K562 (cell line): ENCODE results near the gene TSSK2. TPM values are rescaled to one million over a fixed set of nuclear protein-coding genes. Genes with fewer than 3 reads are reported as not detected.
A peak's percentile ranks its signal among the peaks of the same experiment; 100 is the strongest.

Source experiments
- CXXC5 ChIP-seq: fragments of 250-450 bp; sonication (Bioruptor Pico); IDR thresholded peaks from 2 replicates; pipeline ENCODE4 v1.8.0; 2022; ENCODE audit warnings: inconsistent platforms, mild to moderate bottlenecking, moderate library complexity
- DIDO1 ChIP-seq: fragments of 450-650 bp; IDR thresholded peaks from 2 replicates; pipeline ENCODE4 v1.6.1; 2016; ENCODE audit warnings: low read depth, missing biosample characterization, missing genetic modification characterization
- EHMT2 ChIP-seq: fragments of 450-650 bp; IDR thresholded peaks from 2 replicates; pipeline ENCODE4 v1.6.1; 2018; ENCODE audit warnings: antibody characterized with exemption
- PREB ChIP-seq: sonication (generic); formaldehyde crosslinking; IDR thresholded peaks from 2 replicates; pipeline ENCODE4 v1.8.1; 2023; ENCODE audit warnings: mild to moderate bottlenecking, missing genetic modification reagents
- ZNF121 ChIP-seq: sonication (generic); formaldehyde crosslinking; conservative IDR thresholded peaks from 2 replicates; pipeline ENCODE4 v1.8.0; 2022; ENCODE audit warnings: missing genetic modification reagents
- polyA plus RNA-seq, 8 experiments: library from polyadenylated mRNA; depleted of rRNA in 4 of 8; stranded (reverse) in 5 of 8; unstranded in 3 of 8; fragments of >200 nt; fragmentation: Nextera tagmentation in 2 of 8; fragmentation: Illumina TruSeq in 1 of 8; extraction: Ambion mirVana in 2 of 8; extraction: Trizol in 1 of 8; gene quantifications; 2 replicates each; pipeline versions ENCODE4 v1.2.1 to v1.2.3, GENCODE V29; 2011 to 2014; ENCODE audit warnings: inconsistent platforms in 1 of 8, missing spikeins in 1 of 8
- total RNA-seq, 7 experiments: library from RNA; depleted of rRNA in 6 of 7; stranded (reverse); fragments of >200 nt in 6 of 7; fragmentation: Illumina TruSeq in 2 of 7; extraction: Trizol in 2 of 7; gene quantifications; 2 replicates each; pipeline versions ENCODE4 v1.2.1 to v1.2.3, GENCODE V29; 2011 to 2021; ENCODE audit warnings: low replicate concordance in 1 of 7
- TF ChIP-seq, protein P1 (sequence below): IDR thresholded peaks from 3 replicates; pipeline ENCODE4 v1.6.1; 2011; ENCODE audit warnings: borderline replicate concordance, mild to moderate bottlenecking, moderate library complexity; ENCODE audit not compliant: insufficient read length; ENCODE audit errors: extremely low read depth
- TF ChIP-seq, protein P2 (sequence below): sonication (generic); formaldehyde crosslinking; IDR thresholded peaks from 2 replicates; pipeline ENCODE4 v1.8.0; 2022; ENCODE audit warnings: missing genetic modification reagents, mild to moderate bottlenecking, moderate library complexity, borderline replicate concordance

Gene TSSK2
- total and polyA plus RNA-seq, 9 of the 15 experiments (the other 6 are each of a cell fraction or from before 2014, with no cell fraction given), result 0.04 TPM; not detected in 8

DNA sequence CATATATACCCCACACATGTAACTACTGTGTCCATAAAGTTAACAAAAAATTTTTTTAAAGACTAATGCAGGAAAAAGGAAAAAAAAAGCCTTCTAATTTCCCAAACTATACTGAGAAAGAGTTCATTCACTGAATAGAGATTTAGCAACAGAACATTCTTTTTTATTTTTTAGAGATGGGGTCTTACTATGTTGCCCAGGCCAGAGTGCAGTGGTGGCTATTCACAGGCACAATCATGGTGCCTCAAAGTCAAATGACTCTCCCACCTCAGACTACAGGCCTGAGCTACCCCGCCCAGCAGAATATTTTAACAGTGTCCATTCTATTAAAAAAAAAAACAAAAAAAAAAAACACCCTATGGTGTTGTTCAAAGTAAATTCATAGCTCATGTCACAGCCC is 34.6 kb upstream of the TSSK2 start (continued):
- TF ChIP-seq, protein P1, sequence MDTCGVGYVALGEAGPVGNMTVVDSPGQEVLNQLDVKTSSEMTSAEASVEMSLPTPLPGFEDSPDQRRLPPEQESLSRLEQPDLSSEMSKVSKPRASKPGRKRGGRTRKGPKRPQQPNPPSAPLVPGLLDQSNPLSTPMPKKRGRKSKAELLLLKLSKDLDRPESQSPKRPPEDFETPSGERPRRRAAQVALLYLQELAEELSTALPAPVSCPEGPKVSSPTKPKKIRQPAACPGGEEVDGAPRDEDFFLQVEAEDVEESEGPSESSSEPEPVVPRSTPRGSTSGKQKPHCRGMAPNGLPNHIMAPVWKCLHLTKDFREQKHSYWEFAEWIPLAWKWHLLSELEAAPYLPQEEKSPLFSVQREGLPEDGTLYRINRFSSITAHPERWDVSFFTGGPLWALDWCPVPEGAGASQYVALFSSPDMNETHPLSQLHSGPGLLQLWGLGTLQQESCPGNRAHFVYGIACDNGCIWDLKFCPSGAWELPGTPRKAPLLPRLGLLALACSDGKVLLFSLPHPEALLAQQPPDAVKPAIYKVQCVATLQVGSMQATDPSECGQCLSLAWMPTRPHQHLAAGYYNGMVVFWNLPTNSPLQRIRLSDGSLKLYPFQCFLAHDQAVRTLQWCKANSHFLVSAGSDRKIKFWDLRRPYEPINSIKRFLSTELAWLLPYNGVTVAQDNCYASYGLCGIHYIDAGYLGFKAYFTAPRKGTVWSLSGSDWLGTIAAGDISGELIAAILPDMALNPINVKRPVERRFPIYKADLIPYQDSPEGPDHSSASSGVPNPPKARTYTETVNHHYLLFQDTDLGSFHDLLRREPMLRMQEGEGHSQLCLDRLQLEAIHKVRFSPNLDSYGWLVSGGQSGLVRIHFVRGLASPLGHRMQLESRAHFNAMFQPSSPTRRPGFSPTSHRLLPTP, result no peak
- TF ChIP-seq DIDO1 (tag) (no peak), ZNF121 (CRISPR knock-in tag) (peak; percentile 83), EHMT2 (no peak), CXXC5 (CRISPR knock-in tag) (0 out of 2 replicates have a peak, but pooled peaks have one; percentile 17), PREB (CRISPR knock-in tag) (no peak)
- TF ChIP-seq, protein P2, sequence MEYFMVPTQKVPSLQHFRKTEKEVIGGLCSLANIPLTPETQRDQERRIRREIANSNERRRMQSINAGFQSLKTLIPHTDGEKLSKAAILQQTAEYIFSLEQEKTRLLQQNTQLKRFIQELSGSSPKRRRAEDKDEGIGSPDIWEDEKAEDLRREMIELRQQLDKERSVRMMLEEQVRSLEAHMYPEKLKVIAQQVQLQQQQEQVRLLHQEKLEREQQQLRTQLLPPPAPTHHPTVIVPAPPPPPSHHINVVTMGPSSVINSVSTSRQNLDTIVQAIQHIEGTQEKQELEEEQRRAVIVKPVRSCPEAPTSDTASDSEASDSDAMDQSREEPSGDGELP (CRISPR knock-in tag), result no peak
- TF ChIP-seq, all 486 proteins: peak for 5
